Forelimb muscle (tissue), 1 donor: ENCODE measurements around the gene ZG16. TPM values are rescaled to one million over a fixed set of nuclear protein-coding genes. Genes with fewer than 3 reads are reported as not detected.

Experiments used
- DNase-seq: peaks from one replicate; pipeline ENCODE4 v3.0.0-alpha.2; 2013; ENCODE audit warnings: low read depth
- polyA plus RNA-seq: library from polyadenylated mRNA; unstranded; fragments of 120-200 nt; gene quantifications from one replicate; pipeline ENCODE4 v1.2.1, GENCODE V29; 2013; ENCODE audit not compliant: insufficient read length

ZG16 gene
- polyA plus RNA-seq, 1 donor: not detected

DNA sequence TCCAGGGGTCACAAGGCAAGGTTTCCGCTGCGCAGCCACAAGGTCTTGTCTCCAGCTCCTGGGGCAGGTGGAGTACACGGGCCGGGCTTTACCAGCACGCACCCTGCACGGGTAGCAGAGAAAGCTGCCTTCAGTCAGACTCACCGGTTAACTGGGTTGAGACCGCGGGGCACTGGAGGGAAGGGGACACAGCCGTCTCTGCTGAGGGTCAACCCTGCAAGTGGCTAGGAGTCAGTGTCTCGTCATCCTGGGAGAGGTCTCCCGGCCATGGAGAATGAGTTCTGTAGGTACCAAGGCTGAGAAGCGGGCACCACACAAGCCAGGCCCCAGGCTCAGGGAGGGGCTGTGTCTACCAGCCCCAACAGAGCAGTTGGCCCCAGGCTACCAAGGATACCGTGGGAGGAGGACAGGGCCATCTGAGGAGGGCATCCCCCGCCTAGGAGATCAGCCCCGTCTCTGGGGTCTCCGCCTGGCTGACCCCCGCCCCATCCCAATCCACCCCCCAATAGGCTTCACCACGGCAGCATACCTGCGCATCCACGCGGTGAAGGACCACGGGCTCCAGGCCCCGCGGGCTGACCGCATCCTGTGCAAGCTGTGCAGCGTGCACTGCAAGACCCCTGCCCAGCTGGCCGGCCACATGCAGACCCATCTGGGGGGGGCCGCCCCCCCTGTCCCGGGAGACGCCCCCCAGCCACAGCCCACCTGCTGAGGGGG is 31.1 kb downstream of the ZG16 start:
- DNase-seq: no peak

DNA sequence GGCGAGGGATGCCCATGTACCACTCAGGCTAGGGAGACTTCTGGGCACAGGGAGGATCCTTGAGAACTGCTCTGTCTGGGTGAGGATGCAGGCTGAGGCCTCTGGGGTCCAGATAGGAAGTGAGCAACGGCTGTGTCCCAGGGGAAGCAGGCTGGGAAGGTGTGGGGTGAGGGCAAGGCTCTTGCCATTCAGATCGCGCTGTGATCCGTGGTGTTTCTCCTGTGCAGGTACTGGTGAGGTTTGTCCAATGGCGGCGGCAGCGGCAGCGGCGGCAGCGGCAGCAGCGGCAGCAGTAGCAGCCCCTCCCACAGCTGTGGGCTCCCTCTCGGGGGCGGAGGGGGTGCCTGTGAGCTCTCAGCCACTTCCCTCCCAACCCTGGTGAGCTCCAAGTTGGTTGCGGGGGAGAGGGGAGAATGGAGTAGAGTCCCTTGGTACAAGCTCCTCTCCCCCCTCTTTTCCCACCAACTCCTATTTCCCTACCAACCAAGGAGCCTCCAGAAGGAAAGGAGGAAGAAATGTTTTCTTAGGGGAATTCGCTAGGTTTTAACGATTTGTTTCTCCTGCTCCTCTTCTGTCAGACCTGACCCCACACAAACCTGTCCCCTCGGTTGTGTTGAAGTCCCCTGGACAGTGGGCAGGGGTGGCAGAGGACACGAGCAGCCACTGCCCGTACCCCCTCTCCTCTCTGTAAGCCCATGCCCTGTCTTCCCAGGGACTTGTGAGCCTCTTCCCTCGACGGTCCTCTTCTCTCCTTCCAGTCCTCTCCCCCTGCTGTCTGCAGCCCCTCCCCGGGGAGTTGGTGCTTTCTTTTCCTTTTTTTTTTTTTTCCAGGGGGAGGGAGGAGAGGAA is 32.0 kb downstream of the ZG16 start:
- DNase-seq: no peak

DNA sequence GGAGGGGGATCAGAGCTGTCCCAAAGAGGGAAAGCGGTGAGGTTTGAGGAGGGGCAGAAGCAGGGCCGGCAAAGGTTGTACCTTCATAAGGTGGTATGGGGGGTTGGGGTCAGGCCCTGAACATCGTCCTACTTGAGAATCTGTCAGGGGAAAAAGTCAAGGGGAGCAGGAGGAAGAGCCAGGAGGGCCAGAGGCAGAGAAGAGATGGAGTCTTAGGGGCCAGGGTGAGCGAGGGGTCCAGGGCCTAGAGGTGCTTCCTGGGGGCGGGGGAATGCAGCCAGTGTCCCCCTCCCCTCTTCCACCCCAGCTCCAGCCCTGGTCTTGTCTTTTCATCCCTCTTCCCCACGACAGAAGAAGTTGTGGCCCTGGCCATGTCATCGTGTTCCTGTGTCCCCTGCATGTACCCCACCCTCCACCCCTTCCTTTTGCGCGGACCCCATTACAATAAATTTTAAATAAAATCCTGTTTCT is 32.7 kb downstream of the ZG16 start:
- no peak for DNase-seq

DNA sequence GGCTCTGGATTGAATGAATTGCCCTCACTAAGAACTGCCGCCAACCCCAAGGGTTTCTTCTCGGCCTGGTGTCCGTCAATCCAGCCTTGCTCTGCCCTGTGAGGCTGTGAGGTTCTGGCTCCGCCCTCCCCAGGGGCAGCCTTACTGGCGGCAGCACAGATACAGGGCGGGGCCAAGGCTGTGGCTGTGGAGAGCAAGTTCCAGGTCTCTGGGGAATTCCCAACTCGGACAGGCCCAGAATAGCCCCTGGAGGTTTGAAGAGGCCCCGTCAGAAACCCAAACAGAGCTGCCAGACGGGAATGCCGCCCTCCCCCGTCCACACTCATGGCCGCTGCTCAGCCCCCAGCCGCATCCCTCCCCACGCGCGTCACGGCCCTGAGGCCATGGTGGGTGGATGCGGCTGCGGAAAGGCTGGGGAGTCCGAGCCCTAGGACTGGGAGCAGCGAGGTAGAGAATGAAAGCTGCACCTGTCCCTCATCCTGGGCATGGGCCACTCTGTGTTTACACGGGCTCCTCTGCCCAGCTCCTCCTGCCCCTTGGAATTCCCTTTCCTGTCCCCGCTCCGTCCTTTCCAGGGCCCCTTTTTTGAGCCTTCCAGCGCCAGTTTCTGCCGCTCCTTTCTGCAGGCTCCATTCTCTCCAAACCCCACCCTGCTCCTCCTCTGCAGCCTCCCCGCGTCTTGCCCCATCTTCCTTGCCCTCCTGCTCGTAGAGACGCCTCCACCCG is 33.3 kb downstream of the ZG16 start:
- no peak for DNase-seq

DNA sequence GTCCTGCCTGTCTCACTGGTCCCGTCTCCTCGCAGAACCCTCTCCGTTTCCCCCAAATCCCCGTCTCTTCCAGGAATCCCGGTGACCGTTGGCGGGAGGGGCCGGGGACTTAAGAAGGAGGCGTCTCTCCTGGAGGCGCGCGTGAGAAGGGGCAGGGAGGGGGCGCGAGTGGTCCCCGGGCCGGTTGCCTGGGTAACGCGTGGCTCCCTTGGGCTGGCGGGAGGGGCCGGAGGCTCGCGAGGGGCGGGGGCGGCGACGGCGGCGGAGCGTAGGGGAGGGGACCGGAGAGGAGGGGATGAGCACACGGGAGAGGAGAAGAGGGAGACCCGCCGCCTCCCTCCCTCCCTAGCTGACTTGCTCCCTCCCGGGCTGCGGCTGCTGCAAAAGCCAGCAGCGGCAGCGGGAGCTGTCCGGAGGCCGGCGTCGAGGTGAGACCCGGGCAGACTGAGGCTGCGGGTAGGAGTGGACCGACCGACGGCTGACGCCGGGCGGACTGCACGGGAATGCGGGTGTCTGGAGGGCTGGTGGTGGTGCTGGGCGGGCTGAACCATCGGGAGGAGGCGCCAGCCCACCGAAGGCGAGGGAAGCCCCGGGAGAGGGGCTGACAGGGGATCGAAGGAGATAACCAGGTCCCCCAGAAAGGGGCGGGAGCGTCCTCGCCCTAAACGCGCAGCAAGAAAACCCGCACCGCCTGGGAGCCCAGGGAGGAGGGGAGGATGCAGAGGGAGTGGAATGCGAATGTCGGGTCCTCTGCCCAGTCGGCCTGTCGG is 34.0 kb downstream of the ZG16 start, which contains the start of gene PRRT2:
PRRT2 (plus strand) TSS at position 298 of the 770 bp plus-strand sequence. CDS start 862 bp downstream, outside the sequence.
- no peak for DNase-seq

DNA sequence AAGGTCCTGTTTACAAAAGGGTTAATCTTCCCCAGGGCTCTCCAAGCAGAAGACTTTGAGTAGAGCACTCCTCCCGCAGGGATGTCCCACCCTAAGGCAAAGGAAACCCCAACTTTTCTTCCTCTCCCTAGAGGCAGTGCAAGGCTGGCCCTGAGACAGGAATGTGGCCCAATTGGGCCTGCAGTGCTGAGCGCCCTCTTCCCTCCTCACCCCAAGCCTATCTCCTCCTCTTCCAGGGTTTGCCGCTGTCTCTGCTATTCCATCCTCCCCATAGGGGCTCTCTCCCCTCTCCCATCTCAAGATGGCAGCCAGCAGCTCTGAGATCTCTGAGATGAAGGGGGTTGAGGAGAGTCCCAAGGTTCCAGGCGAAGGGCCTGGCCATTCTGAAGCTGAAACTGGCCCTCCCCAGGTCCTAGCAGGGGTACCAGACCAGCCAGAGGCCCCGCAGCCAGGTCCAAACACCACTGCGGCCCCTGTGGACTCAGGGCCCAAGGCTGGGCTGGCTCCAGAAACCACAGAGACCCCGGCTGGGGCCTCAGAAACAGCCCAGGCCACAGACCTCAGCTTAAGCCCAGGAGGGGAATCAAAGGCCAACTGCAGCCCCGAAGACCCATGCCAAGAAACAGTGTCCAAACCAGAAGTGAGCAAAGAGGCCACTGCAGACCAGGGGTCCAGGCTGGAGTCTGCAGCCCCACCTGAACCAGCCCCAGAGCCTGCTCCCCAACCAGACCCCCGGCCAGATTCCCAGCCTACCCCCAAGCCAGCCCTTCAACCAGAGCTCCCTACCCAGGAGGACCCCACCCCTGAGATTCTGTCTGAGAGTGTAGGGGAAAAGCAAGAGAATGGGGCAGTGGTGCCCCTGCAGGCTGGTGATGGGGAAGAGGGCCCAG is 34.9 kb downstream of the ZG16 start:
- no peak for DNase-seq

DNA sequence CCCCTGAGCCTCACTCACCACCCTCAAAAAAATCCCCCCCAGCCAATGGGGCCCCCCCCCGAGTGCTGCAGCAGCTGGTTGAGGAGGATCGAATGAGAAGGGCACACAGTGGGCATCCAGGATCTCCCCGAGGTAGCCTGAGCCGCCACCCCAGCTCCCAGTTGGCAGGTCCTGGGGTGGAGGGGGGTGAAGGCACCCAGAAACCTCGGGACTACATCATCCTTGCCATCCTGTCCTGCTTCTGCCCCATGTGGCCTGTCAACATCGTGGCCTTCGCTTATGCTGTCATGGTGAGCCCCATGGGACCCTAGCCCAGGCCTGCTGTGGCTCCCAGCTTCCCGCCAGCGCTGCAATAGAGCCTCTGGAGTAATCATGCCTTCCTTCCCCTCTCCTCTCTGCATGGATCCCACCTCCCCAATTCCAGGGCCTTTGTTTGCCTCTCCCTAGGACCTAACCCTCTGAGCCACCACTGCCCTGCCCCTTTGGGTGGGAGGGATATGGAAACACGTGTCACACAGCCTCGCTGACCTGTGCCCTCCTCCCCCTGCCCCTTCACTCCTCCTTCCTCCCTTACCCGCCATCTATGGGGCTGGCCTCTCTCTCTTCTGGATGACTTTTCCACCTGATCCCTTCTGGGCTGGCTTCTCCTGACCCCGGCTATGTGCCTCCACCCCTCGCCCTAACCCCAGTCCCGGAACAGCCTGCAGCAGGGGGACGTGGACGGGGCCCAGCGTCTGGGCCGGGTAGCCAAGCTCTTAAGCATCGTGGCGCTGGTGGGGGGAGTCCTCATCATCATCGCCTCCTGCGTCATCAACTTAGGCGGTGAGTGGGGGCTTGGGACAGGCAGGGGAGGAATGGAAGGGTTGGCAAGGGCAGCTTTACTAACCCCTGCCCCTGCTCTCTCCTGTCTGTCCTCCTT is 35.8 kb downstream of the ZG16 start:
- no peak for DNase-seq

DNA sequence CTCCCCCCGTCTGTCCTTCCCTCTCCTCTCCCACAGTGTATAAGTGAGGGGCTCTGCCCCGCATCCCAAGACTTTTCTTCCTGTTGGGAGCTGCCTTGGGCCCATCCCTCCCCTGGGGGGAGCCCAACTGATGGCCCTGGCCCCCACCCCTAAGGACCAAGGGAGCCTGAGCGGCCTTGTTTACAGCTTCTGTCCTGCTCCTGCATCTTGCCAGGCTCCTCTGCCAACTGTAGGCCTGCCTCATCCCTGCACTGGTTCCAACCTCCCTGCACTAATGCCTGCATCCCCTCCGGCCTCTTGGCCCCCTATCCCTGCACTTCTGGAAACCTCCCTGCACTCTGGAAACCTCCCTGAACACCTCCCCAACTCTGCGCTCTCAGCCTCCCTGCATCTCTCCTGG is 36.5 kb downstream of the ZG16 start:
- no peak for DNase-seq

DNA sequence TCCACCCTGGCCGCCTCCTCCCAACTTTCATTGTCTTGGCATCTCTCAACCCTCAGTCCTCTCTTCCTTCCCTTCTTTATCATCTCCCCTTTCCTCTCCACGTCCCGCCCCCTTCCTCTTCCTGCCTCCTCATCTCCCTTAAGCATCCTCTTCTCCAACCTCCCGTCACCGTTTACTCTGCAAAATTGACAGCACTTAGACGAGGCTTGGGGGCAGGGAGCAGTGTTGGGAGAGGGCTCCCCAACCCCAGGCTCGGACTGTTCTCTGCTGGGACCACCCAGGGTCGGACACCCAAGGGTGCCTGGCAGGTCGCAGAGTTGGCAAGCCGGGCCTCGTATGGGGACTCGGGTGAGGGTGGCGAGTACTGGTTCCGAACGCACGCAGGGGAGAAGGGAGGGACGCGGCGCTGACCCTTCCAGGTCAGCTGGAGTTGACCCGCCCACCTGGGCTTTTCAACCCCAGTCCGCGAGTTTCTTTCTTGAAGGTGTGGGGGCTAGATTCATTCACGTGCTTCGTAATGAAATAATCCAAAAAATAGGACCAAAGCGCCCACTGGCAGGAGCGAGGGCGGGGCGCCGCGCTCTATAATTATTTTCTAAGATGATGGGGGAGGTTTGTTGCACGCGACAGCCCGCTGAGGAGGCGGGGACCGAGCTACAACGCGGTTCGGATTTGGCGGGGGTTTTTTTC is 37.1 kb downstream of the ZG16 start:
- no peak for DNase-seq

DNA sequence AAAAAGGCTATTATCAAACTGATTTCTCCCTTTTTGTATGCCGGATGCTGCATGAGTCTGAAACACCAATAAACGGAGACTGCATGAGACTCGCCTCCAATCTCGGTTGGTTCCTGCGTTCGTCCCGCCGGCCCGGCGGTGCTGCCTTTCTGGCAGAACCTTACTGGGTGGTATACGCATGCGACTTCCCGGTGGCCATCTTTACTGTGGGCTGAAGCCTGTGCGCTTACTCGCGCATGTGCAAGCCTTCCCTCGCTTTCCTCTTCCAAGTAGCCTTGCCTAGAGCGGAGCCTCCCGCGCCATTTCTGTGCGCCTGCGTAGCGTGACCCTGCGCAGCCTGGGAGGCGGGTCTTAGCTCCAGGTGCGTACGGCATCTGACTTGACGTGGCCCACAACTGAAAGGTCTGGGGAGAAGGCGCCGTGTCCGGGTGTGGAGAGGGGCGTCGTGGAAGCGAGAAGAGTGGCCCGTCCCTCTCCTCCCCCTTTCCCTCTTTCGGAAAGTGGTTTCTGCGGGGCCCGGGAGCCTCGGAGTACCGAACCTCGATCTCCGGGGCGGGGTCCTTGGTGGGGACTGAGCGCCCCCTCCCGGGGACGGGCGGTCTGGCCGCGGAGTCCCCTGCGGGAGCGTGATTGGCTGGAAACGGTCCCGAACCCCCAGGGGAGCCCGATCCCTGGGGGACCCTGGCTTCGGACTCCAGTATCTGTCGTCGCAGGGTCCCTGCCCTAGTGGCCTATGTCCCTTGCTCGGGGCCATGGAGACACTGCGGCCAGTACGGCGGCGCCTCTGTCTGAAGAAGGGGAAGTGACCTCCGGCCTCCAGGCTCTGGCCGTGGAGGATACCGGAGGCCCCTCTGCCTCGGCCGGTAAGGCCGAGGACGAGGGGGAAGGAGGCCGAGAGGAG is 38.0 kb downstream of the ZG16 start, which contains the start of gene PAGR1:
PAGR1 (plus strand) TSS at position 360 of the 901 bp plus-strand sequence; CDS start at position 734, 374 bp downstream.
- DNase-seq: peak; percentile 99

DNA sequence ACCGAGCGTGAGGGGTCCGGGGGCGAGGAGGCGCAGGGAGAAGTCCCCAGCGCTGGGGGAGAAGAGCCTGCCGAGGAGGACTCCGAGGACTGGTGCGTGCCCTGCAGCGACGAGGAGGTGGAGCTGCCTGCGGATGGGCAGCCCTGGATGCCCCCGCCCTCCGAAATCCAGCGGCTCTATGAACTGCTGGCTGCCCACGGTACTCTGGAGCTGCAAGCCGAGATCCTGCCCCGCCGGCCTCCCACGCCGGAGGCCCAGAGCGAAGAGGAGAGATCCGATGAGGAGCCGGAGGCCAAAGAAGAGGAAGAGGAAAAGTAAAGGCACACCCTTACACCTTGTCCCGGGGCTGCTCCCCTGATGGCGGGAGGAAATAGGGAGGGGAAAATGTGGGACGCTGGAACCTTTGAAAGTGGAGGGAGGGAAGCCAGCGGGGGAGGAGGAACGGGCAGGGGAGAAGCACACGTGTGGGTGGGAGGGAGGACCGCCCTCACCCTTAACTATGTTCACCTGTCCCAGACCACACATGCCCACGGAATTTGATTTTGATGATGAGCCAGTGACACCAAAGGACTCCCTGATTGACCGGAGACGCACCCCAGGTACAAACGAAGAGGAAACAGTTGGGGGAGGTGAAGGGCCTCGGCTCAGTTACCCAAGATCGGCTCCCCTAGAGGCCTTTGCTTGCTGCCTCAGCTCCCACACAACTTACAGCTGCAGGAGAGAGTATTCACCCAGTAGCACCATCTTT is 38.8 kb downstream of the ZG16 start:
- DNase-seq: no peak

DNA sequence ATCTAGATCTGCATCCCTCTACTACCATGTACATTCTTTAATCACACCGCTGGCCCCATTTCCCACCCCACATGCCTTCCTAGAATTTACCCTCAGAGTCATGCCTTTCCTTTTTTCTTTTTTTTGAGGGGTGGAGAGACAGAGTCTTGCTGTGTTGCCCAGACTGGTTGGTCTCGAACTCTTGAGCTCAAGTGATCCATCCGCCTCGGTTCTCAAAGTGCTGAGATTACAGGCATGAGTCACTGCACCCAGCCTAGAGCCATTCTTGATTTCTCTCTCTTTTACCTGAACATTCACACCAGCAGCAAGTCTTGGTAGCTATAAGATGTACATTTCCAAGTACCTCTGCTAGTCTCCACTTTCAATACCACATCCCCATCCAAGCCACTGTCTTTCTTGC is 40.0 kb downstream of the ZG16 start:
- DNase-seq: no peak

DNA sequence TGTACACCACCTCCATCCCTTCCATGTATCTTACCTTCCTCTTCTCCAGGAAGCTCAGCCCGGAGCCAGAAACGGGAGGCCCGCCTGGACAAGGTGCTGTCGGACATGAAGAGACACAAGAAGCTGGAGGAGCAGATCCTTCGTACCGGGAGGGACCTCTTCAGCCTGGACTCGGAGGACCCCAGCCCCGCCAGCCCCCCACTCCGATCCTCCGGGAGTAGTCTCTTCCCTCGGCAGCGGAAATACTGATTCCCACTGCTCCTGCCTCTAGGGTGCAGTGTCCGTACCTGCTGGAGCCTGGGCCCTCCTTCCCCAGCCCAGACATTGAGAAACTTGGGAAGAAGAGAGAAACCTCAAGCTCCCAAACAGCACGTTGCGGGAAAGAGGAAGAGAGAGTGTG is 41.5 kb downstream of the ZG16 start:
- DNase-seq: no peak

DNA sequence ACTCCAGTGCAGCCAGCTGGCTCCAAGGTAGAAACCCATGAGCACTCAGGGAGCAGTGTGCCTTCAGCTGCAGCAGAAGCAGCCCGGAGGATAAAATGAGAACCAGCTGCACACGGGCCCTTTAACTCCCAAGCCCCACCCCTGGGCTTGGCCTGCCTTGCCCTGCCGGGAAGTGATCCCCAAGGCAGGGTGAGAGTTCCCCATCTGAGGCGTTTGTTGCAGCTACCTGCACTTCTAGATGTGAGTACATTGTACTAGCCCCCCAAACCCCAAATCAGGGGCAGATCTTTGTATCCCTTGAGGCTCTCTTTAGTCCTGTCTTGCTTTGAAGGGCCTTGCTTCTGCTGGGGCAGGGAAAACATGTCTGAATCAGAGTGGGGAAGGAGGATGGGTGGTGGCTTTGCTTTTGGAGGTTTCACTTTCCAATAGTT is 42.2 kb downstream of the ZG16 start, which contains the start of gene MVP:
MVP (plus strand) TSS at position 192 of the 431 bp plus-strand sequence. CDS start 10,088 bp downstream, outside the sequence.
- no peak for DNase-seq

DNA sequence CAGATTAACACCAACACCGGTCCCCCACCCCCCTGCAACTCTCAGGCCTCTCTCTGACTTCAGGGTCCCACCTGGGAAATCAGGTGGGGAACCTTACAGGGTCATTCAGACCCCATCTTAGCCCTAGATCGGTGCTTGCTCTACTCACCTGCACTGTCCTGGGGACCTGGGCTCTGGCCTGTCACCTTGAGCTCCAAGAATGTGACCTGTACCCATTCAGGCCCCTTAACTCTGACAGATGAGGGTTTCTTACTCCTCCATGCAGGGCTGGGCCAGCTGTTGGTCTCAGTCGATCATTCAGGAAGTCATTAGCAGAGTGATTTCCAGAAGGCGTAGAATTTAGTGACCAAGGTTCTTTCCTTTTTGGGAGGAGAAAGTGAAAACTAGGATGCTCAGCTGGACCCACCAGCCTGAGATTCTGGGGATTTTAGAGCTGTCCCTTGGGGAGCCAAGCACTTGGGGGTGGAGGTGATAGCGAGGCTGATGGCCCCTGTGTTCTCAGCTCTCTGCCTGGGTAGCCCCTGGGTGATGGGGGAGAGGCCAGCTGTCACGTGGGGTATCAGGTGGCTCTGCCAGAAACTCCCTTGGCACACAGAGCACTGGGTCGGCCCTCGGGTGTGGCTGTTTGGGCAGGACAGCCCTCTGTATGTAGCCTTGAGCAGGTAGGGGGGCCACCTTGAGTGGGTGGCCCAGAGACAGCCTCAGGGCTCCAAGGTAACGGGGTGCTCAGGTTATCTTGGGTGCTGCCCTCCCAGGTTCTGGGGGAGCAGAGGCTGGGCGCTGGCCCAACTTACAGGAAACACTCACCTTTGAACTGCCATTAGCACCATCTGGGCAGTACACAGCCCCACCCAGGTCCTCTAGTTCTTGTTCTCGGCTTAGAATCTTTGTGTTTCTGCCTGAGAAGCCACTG is 42.9 kb downstream of the ZG16 start:
- DNase-seq: no peak
